ENCODE results near the gene CT47A1. TPM values are rescaled to one million over a fixed set of nuclear protein-coding genes. Genes with fewer than 3 reads are reported as not detected.
"Not testable (repeated sequence)": the region's sequence is repeated elsewhere in the genome, so short reads cannot be mapped to it uniquely, and the experiment has no call there.

The CT47A1 gene
- total RNA-seq, 1 donor from 2014 or later, result not detected

- no peak for DNase-seq (ENCODE audit: low spot score)
- H3K4me1 Mint-ChIP-seq (ENCODE audit: low read depth), result no peaks in the 10 kb centered on the region
- peaks cover 4% of the 10 kb centered on the region for H3K9me3 Mint-ChIP-seq (ENCODE audit: low read depth)
- TF ChIP-seq, protein P1, sequence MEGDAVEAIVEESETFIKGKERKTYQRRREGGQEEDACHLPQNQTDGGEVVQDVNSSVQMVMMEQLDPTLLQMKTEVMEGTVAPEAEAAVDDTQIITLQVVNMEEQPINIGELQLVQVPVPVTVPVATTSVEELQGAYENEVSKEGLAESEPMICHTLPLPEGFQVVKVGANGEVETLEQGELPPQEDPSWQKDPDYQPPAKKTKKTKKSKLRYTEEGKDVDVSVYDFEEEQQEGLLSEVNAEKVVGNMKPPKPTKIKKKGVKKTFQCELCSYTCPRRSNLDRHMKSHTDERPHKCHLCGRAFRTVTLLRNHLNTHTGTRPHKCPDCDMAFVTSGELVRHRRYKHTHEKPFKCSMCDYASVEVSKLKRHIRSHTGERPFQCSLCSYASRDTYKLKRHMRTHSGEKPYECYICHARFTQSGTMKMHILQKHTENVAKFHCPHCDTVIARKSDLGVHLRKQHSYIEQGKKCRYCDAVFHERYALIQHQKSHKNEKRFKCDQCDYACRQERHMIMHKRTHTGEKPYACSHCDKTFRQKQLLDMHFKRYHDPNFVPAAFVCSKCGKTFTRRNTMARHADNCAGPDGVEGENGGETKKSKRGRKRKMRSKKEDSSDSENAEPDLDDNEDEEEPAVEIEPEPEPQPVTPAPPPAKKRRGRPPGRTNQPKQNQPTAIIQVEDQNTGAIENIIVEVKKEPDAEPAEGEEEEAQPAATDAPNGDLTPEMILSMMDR (IDR thresholded peaks at IDR 0.05), result no peak
- no peaks in the 10 kb centered on the region for H3K27me3 Mint-ChIP-seq (ENCODE audit: low read depth)
- no peak overlapping the region for H3K4me3 Mint-ChIP-seq (ENCODE audit: unreplicated experiment)
- H3K36me3 Mint-ChIP-seq (ENCODE audit: low read depth), result no peaks in the 10 kb centered on the region
- no peak overlapping the region for H3K27ac Mint-ChIP-seq (ENCODE audit: unreplicated experiment)
These were observed 13.9 kb upstream of the CT47A1 start for GRCh38 chrX:120999413-120999812.

DNA sequence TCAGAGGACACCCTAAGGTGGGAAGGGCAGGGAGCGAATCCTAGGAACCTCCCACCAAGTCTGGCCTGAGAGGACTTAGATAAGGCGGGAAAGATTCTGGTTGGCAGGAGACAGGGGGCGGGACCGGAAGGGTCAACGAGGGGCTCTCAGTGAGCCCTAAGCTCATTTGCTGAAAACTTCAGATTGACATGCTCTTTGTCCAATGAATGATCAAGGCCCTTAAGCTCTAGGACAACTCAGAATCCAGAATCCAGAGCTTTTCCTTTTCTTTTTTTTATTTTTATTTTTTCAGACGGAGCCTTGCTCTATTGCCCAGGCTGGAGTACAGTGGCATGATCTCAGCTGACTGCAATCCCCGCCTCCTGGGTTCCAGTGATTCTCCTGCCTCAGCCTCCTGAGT, 29.1 kb downstream of the CT47A1 start, which contains the start of gene CT47A7:
Gene CT47A7, minus strand, starts transcription at position 101 of the 400 bp plus-strand sequence. CDS start 255 bp downstream, outside the sequence.
- H3K4me1 Mint-ChIP-seq (ENCODE audit: low read depth); DNase-seq (ENCODE audit: low spot score); H3K27ac Mint-ChIP-seq (ENCODE audit: unreplicated experiment); H3K4me3 Mint-ChIP-seq (ENCODE audit: unreplicated experiment); H3K9me3 Mint-ChIP-seq (ENCODE audit: low read depth); H3K36me3 Mint-ChIP-seq (ENCODE audit: low read depth); H3K27me3 Mint-ChIP-seq (ENCODE audit: low read depth): not testable (repeated sequence)

Other genes with a start within 250 kb of the CT47A1 start
- gene CT47B1, start 109.9 kb downstream of the CT47A1 start, total RNA-seq, result not detected in 3 replicates
- gene CT47A11, start 48.6 kb downstream of the CT47A1 start, total RNA-seq, result not detected in 3 replicates
- not detected in 3 replicates for gene CT47A10, start 43.7 kb downstream of the CT47A1 start, total RNA-seq
- gene CT47A9, start 38.9 kb downstream of the CT47A1 start, total RNA-seq, result not detected in 3 replicates
- not detected in 3 replicates for gene CT47A8, start 34.0 kb downstream of the CT47A1 start, total RNA-seq
- gene CT47A7, start 29.2 kb downstream of the CT47A1 start, total RNA-seq, result not detected in 3 replicates
- gene CT47A6, start 24.3 kb downstream of the CT47A1 start, total RNA-seq, result not detected in 3 replicates
- gene CT47A5, start 19.4 kb downstream of the CT47A1 start, total RNA-seq, result not detected in 3 replicates
- gene CT47A4, start 14.6 kb downstream of the CT47A1 start, total RNA-seq, result not detected in 3 replicates
- not detected in 3 replicates for gene CT47A3, start 9.7 kb downstream of the CT47A1 start, total RNA-seq
- not detected in 3 replicates for gene CT47A2, start 4.8 kb downstream of the CT47A1 start, total RNA-seq
- gene GLUD2, start 61.9 kb upstream of the CT47A1 start, total RNA-seq, result 0.42 to 0.75 TPM (median 0.46 TPM) in 3 replicates

Measured in chondrocyte (in vitro differentiated cells).